OCI-LY1 (cell line): ENCODE results near the gene HSBP1L1.

ENCODE experiments used
- H2AFZ ChIP-seq: fragments of 200-600 bp; sonication (generic), shearing (Covaris generic); 2 replicates; pipeline ENCODE4 v1.6.0; 2014; ENCODE audit warnings: antibody characterized with exemption, mild to moderate bottlenecking, low read length
- H3F3A ChIP-seq: fragments of 200-600 bp; sonication (generic), shearing (Covaris generic); 2 replicates; pipeline ENCODE4 v1.6.0; 2014; ENCODE audit warnings: mild to moderate bottlenecking, antibody characterized with exemption, low read length, moderate library complexity; ENCODE audit not compliant: insufficient read depth
- H3K27ac ChIP-seq: fragments of 200-600 bp; sonication (generic); 2 replicates; pipeline ENCODE4 v1.5.1; 2014; ENCODE audit warnings: low read length, mixed run types, mild to moderate bottlenecking, low read depth; ENCODE audit not compliant: poor library complexity, severe bottlenecking
- H3K27me3 ChIP-seq: fragments of 200-600 bp; sonication (generic); 2 replicates; pipeline ENCODE4 v1.6.0; 2014; ENCODE audit warnings: antibody characterized with exemption, mild to moderate bottlenecking, low read length, moderate library complexity; ENCODE audit not compliant: insufficient read depth
- H3K36me3 ChIP-seq: fragments of 200-600 bp; sonication (generic); 2 replicates; pipeline ENCODE4 v1.6.1; 2014; ENCODE audit warnings: mild to moderate bottlenecking, antibody characterized with exemption, low read length, moderate library complexity, mixed read lengths; ENCODE audit not compliant: insufficient read depth
- H3K4me1 ChIP-seq: fragments of 200-600 bp; sonication (generic); 2 replicates; pipeline ENCODE4 v1.5.1; 2014; ENCODE audit warnings: mild to moderate bottlenecking, low read length, moderate library complexity; ENCODE audit not compliant: insufficient read depth, severe bottlenecking
- H3K4me2 ChIP-seq: fragments of 200-600 bp; sonication (generic), shearing (Covaris generic); 2 replicates; pipeline ENCODE4 v1.6.1; 2014; ENCODE audit warnings: low read length
- H3K4me3 ChIP-seq: fragments of 200-600 bp; sonication (generic); 2 replicates; pipeline ENCODE4 v1.5.1; 2014; ENCODE audit warnings: low read length, low read depth, mild to moderate bottlenecking, mixed read lengths; ENCODE audit not compliant: poor library complexity, severe bottlenecking
- H3K79me2 ChIP-seq: fragments of 200-600 bp; shearing (Covaris generic); 2 replicates; pipeline ENCODE4 v1.6.1; 2016; ENCODE audit warnings: mixed run types, low read length, mixed read lengths; ENCODE audit not compliant: insufficient read depth
- H3K9ac ChIP-seq: fragments of 200-600 bp; sonication (generic), shearing (Covaris generic); 2 replicates; pipeline ENCODE4 v1.6.1; 2014; ENCODE audit warnings: mild to moderate bottlenecking, low read length, mixed read lengths
- H3K9me2 ChIP-seq: fragments of 200-600 bp; sonication (generic), shearing (Covaris generic); 2 replicates; pipeline ENCODE4 v1.6.1; 2014; ENCODE audit warnings: low read depth, mild to moderate bottlenecking, low read length, mixed read lengths
- H3K9me3 ChIP-seq: fragments of 200-600 bp; shearing (Covaris generic); 2 replicates; pipeline ENCODE4 v1.6.1; 2014; ENCODE audit warnings: low read length, mixed read lengths
- H4K20me1 ChIP-seq: fragments of 200-600 bp; sonication (generic), shearing (Covaris generic); 2 replicates; pipeline ENCODE4 v1.6.0; 2016; ENCODE audit warnings: mild to moderate bottlenecking, low read length; ENCODE audit not compliant: insufficient read depth
- CTCF ChIP-seq: fragments of 200-600 bp; sonication (generic), shearing (Covaris generic); IDR thresholded peaks from 2 replicates; pipeline ENCODE4 v1.5.1; 2017; ENCODE audit warnings: mild to moderate bottlenecking, antibody characterized with exemption, low read length, moderate library complexity, mixed read lengths
- EZH2 ChIP-seq: fragments of 200-600 bp; sonication (generic), shearing (Covaris generic); IDR thresholded peaks from 2 replicates; pipeline ENCODE4 v1.8.0; 2017; ENCODE audit warnings: borderline replicate concordance, mixed run types, mild to moderate bottlenecking, antibody characterized with exemption, low read length, moderate library complexity, mixed read lengths

Gene HSBP1L1

GRCh38 chr18:79916546-79917168, 47.8 kb upstream of the HSBP1L1 start:
- no peaks in the 10 kb centered on the region for H3K4me1 ChIP-seq
- H4K20me1 ChIP-seq = no peaks in the 10 kb centered on the region
- no peak for TF ChIP-seq CTCF
- no peak for TF ChIP-seq EZH2
- H3F3A ChIP-seq = no peaks in the 10 kb centered on the region
- H3K4me2 ChIP-seq = no peak overlapping the region
- H3K9ac ChIP-seq = no peak overlapping the region
- H3K79me2 ChIP-seq = no peaks in the 10 kb centered on the region
- H2AFZ ChIP-seq = no peak overlapping the region
- no peaks in the 10 kb centered on the region for H3K9me2 ChIP-seq
- H3K27me3 ChIP-seq = no peaks in the 10 kb centered on the region
- peaks cover 21% of the 10 kb centered on the region for H3K36me3 ChIP-seq
- no peaks in the 10 kb centered on the region for H3K9me3 ChIP-seq
- no peak overlapping the region for H3K27ac ChIP-seq
- no peak overlapping the region for H3K4me3 ChIP-seq

- Histone ChIP-seq H3K9ac (no peak overlapping the region), H4K20me1 (no peaks in the 10 kb centered on the region), H3K9me3 (no peaks in the 10 kb centered on the region), H3K4me2 (no peak overlapping the region), H3K9me2 (no peaks in the 10 kb centered on the region), H3K4me3 (no peak overlapping the region), H3K36me3 (peaks cover 21% of the 10 kb centered on the region), H2AFZ (no peak overlapping the region), H3K27me3 (no peaks in the 10 kb centered on the region), H3K27ac (no peak overlapping the region), H3K79me2 (no peaks in the 10 kb centered on the region), H3K4me1 (no peaks in the 10 kb centered on the region), H3F3A (no peaks in the 10 kb centered on the region)
- TF ChIP-seq EZH2 = no peak
- no peak for TF ChIP-seq CTCF
Measured at GRCh38 chr18:79917169-79917852, 47.1 kb upstream of the HSBP1L1 start.

GRCh38 chr18:79917853-79918614, 46.4 kb upstream of the HSBP1L1 start:
- Histone ChIP-seq H3K27me3 (no peaks in the 10 kb centered on the region), H3K79me2 (no peaks in the 10 kb centered on the region), H3K9ac (no peak overlapping the region), H3K36me3 (peaks cover 21% of the 10 kb centered on the region), H4K20me1 (no peaks in the 10 kb centered on the region), H3K4me2 (no peak overlapping the region), H2AFZ (no peak overlapping the region), H3K4me3 (no peak overlapping the region), H3F3A (no peaks in the 10 kb centered on the region), H3K27ac (no peak overlapping the region), H3K4me1 (no peaks in the 10 kb centered on the region), H3K9me2 (no peaks in the 10 kb centered on the region), H3K9me3 (no peaks in the 10 kb centered on the region)
- TF ChIP-seq EZH2 (no peak), CTCF (no peak)
